ENCODE measurements around the gene STH.

DNA sequence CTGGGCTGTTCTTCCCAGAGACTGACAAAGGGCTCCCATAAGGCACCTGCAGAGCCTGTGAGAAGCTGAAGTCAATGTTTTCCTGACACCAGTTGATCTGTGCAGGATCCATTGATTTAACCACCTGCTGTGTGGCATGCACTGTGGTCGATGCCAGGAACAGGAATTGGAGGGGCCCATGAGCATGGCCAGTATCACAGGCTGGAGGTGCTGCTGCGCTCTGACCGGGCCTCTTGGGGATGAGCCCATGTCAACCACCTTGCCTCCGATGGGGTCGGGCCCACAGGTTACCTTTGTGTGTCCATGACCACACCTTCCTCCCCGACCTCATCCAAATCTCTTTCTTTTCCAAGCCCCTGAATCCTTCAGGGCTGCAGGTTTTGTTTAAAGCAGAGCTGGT, 18.2 kb upstream of the STH start:
- TF ChIP-seq POLR2AphosphoS5 (IDR thresholded peaks at IDR 0.05) (no peak), POLR2A (IDR thresholded peaks at IDR 0.05) (no peak), EP300 (IDR thresholded peaks at IDR 0.05) (no peak)
- TF ChIP-seq, protein P1, sequence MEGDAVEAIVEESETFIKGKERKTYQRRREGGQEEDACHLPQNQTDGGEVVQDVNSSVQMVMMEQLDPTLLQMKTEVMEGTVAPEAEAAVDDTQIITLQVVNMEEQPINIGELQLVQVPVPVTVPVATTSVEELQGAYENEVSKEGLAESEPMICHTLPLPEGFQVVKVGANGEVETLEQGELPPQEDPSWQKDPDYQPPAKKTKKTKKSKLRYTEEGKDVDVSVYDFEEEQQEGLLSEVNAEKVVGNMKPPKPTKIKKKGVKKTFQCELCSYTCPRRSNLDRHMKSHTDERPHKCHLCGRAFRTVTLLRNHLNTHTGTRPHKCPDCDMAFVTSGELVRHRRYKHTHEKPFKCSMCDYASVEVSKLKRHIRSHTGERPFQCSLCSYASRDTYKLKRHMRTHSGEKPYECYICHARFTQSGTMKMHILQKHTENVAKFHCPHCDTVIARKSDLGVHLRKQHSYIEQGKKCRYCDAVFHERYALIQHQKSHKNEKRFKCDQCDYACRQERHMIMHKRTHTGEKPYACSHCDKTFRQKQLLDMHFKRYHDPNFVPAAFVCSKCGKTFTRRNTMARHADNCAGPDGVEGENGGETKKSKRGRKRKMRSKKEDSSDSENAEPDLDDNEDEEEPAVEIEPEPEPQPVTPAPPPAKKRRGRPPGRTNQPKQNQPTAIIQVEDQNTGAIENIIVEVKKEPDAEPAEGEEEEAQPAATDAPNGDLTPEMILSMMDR (IDR thresholded peaks at IDR 0.05): no peak
